HepG2 (cell line): ENCODE measurements around the gene MYO3B. TPM values are rescaled to one million over a fixed set of nuclear protein-coding genes. Genes with fewer than 3 reads are reported as not detected.

ENCODE experiments used
- ELF1 ChIP-seq: sonication (generic); formaldehyde crosslinking; IDR thresholded peaks from 2 replicates; pipeline ENCODE4 v1.4.0; 2020; ENCODE audit warnings: missing genetic modification reagents
- ELF3 ChIP-seq: IDR thresholded peaks from 2 replicates; pipeline ENCODE4 v1.6.1; 2016; ENCODE audit warnings: missing genetic modification reagents, missing compliant biosample characterization
- GABPB1 ChIP-seq: IDR thresholded peaks from 2 replicates; pipeline ENCODE4 v1.6.1; 2016; ENCODE audit warnings: mild to moderate bottlenecking, missing genetic modification reagents, moderate library complexity, missing compliant biosample characterization
- HNRNPLL ChIP-seq: fragments of 200-400 bp; formaldehyde crosslinking; IDR thresholded peaks from 2 replicates; pipeline ENCODE4 v1.6.1; 2017; ENCODE audit warnings: mild to moderate bottlenecking, low read depth, low read length; ENCODE audit not compliant: poor library complexity, severe bottlenecking
- KAT8 ChIP-seq: IDR thresholded peaks from 2 replicates; pipeline ENCODE4 v1.6.1; 2016; ENCODE audit warnings: missing genetic modification reagents, missing compliant biosample characterization
- MAFF ChIP-seq: IDR thresholded peaks from 2 replicates; pipeline ENCODE4 v1.6.1; 2011; ENCODE audit warnings: low read depth, low read length, improper control_type of control experiment
- MAFK ChIP-seq, 2 experiments: IDR thresholded peaks in 1 of 2; conservative IDR thresholded peaks in 1 of 2; 2 replicates each; pipeline ENCODE4 v1.6.1; 2011; ENCODE audit warnings: improper control_type of control experiment in 2 of 2, low read length in 2 of 2
- MIXL1 ChIP-seq: IDR thresholded peaks from 2 replicates; pipeline ENCODE4 v1.6.1; 2016
- NONO ChIP-seq, 2 experiments: fragments of 450-650 bp in 1 of 2; sonication (generic) in 1 of 2; formaldehyde crosslinking in 1 of 2; IDR thresholded peaks in 1 of 2; conservative IDR thresholded peaks in 1 of 2; 2 replicates each; pipeline versions ENCODE4 v1.6.1 to v1.8.0; 2017 to 2022; ENCODE audit warnings: mild to moderate bottlenecking in 1 of 2, missing genetic modification reagents in 1 of 2, moderate library complexity in 1 of 2
- POLR2AphosphoS5 ChIP-seq: IDR thresholded peaks from 2 replicates; pipeline ENCODE4 v1.6.1; 2012; ENCODE audit warnings: low read depth, low read length
- RAD21 ChIP-seq: fragments of 450-650 bp; formaldehyde crosslinking; IDR thresholded peaks from 2 replicates; pipeline ENCODE4 v1.5.0; 2020; ENCODE audit warnings: mild to moderate bottlenecking
- RFX5 ChIP-seq: IDR thresholded peaks from 2 replicates; pipeline ENCODE4 v1.6.1; 2011; ENCODE audit warnings: low read depth, low read length, improper control_type of control experiment
- SMAD1 ChIP-seq: sonication (generic); formaldehyde crosslinking; IDR thresholded peaks from 2 replicates; pipeline ENCODE4 v1.4.0; 2020; ENCODE audit warnings: missing genetic modification reagents, low read depth, mild to moderate bottlenecking, borderline replicate concordance
- STAG1 ChIP-seq: sonication (generic); formaldehyde crosslinking; IDR thresholded peaks from 2 replicates; pipeline ENCODE4 v1.4.0; 2020; ENCODE audit warnings: missing genetic modification reagents
- THAP11 ChIP-seq: IDR thresholded peaks from 2 replicates; pipeline ENCODE4 v1.6.1; 2016; ENCODE audit warnings: missing biosample characterization, missing genetic modification reagents
- ZNF124 ChIP-seq: sonication (generic); formaldehyde crosslinking; IDR thresholded peaks from 2 replicates; pipeline ENCODE4 v1.4.0; 2020; ENCODE audit warnings: missing genetic modification reagents
- ZNF33B ChIP-seq: sonication (generic); formaldehyde crosslinking; IDR thresholded peaks from 2 replicates; pipeline ENCODE4 v1.5.1; 2020; ENCODE audit warnings: mild to moderate bottlenecking, missing genetic modification reagents
- ZNF44 ChIP-seq: sonication (generic); formaldehyde crosslinking; IDR thresholded peaks from 2 replicates; pipeline ENCODE4 v1.5.1; 2020; ENCODE audit warnings: mild to moderate bottlenecking, missing genetic modification reagents
- ZNF616 ChIP-seq: sonication (generic); formaldehyde crosslinking; IDR thresholded peaks from 2 replicates; pipeline ENCODE4 v1.5.0; 2020; ENCODE audit warnings: low read depth, mild to moderate bottlenecking, missing genetic modification reagents
- polyA plus RNA-seq, 8 experiments: library from polyadenylated mRNA; depleted of rRNA in 3 of 8; stranded (reverse) in 7 of 8; unstranded in 1 of 8; fragments of >200 nt; fragmentation: Illumina TruSeq in 4 of 8; extraction: Trizol in 4 of 8; gene quantifications; 2 replicates each; pipeline versions ENCODE4 v1.2.1 to v1.2.3, GENCODE V29; 2011 to 2016; ENCODE audit warnings: low read depth in 4 of 8, missing spikeins in 1 of 8, mixed read lengths in 1 of 8; ENCODE audit not compliant: insufficient read depth in 1 of 8
- total RNA-seq, 5 experiments: library from RNA; depleted of rRNA; stranded (reverse); fragments of >200 nt; fragmentation: Illumina TruSeq; extraction: Trizol; gene quantifications; 2 replicates each; pipeline ENCODE4 v1.2.3, GENCODE V29; 2016; ENCODE audit warnings: low read depth in 1 of 5
- TF ChIP-seq, protein P1 (sequence below): sonication (generic); formaldehyde crosslinking; IDR thresholded peaks from 2 replicates; pipeline ENCODE4 v1.4.0; 2020; ENCODE audit warnings: mild to moderate bottlenecking, missing genetic modification reagents
- TF ChIP-seq, protein P2 (sequence below): sonication (generic); formaldehyde crosslinking; IDR thresholded peaks from 2 replicates; pipeline ENCODE4 v1.9.0; 2021; ENCODE audit warnings: missing genetic modification reagents, borderline replicate concordance
- TF ChIP-seq, protein P3 (sequence below): sonication (generic); formaldehyde crosslinking; IDR thresholded peaks from 2 replicates; pipeline ENCODE4 v1.4.0; 2020; ENCODE audit warnings: low read depth, missing genetic modification reagents

Gene MYO3B
- total and polyA plus RNA-seq, 2 of the 13 experiments (the other 11 are each of a cell fraction or from before 2014, with no cell fraction given) = 0.01 TPM; not detected in 1

DNA sequence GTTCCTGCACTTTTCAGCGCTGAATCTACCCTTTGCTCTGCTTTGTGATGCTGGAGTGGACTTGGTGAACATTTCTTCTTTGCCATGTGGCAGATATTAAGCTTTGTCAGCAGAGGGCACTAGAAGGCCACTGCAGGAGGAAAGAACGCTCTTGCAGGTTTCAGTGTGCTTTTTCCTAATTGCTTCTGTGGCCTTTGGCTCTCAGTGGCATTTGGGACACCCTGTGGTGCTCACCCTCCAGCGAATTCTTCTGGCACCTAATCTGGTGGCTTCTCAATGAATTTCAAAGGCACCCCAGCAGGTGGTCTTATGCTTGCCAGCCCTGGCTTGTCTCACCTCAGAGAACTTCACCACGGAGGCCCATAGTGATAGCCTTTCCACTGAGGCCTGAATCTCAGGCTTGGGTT is 146.7 kb downstream of the MYO3B start (continued):
- TF ChIP-seq, protein P1, sequence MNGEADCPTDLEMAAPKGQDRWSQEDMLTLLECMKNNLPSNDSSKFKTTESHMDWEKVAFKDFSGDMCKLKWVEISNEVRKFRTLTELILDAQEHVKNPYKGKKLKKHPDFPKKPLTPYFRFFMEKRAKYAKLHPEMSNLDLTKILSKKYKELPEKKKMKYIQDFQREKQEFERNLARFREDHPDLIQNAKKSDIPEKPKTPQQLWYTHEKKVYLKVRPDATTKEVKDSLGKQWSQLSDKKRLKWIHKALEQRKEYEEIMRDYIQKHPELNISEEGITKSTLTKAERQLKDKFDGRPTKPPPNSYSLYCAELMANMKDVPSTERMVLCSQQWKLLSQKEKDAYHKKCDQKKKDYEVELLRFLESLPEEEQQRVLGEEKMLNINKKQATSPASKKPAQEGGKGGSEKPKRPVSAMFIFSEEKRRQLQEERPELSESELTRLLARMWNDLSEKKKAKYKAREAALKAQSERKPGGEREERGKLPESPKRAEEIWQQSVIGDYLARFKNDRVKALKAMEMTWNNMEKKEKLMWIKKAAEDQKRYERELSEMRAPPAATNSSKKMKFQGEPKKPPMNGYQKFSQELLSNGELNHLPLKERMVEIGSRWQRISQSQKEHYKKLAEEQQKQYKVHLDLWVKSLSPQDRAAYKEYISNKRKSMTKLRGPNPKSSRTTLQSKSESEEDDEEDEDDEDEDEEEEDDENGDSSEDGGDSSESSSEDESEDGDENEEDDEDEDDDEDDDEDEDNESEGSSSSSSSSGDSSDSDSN (CRISPR knock-in tag) = no peak
- no peak for TF ChIP-seq ZNF616 (CRISPR knock-in tag)
- 0 out of 2 replicates have a peak, but pooled peaks have one; percentile 68 for TF ChIP-seq ZNF33B (CRISPR knock-in tag)
- TF ChIP-seq, protein P2, sequence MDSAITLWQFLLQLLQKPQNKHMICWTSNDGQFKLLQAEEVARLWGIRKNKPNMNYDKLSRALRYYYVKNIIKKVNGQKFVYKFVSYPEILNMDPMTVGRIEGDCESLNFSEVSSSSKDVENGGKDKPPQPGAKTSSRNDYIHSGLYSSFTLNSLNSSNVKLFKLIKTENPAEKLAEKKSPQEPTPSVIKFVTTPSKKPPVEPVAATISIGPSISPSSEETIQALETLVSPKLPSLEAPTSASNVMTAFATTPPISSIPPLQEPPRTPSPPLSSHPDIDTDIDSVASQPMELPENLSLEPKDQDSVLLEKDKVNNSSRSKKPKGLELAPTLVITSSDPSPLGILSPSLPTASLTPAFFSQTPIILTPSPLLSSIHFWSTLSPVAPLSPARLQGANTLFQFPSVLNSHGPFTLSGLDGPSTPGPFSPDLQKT (CRISPR knock-in tag) = no peak
- 0 out of 2 replicates have a peak, but pooled peaks have one; percentile 35 for TF ChIP-seq MIXL1
- TF ChIP-seq THAP11 (CRISPR knock-in tag) = 0 out of 2 replicates have a peak, but pooled peaks have one; percentile 18
- no peak for TF ChIP-seq ELF1
- no peak for TF ChIP-seq GABPB1 (CRISPR knock-in tag)
- TF ChIP-seq RAD21 = peak; percentile 76
- no peak for TF ChIP-seq HNRNPLL
- peak; percentile 48 for TF ChIP-seq ELF3 (CRISPR knock-in tag)
- no peak for TF ChIP-seq ZNF124 (CRISPR knock-in tag)
- no peak for TF ChIP-seq POLR2AphosphoS5
- TF ChIP-seq MAFF = peak; percentile 75
- TF ChIP-seq, protein P3, sequence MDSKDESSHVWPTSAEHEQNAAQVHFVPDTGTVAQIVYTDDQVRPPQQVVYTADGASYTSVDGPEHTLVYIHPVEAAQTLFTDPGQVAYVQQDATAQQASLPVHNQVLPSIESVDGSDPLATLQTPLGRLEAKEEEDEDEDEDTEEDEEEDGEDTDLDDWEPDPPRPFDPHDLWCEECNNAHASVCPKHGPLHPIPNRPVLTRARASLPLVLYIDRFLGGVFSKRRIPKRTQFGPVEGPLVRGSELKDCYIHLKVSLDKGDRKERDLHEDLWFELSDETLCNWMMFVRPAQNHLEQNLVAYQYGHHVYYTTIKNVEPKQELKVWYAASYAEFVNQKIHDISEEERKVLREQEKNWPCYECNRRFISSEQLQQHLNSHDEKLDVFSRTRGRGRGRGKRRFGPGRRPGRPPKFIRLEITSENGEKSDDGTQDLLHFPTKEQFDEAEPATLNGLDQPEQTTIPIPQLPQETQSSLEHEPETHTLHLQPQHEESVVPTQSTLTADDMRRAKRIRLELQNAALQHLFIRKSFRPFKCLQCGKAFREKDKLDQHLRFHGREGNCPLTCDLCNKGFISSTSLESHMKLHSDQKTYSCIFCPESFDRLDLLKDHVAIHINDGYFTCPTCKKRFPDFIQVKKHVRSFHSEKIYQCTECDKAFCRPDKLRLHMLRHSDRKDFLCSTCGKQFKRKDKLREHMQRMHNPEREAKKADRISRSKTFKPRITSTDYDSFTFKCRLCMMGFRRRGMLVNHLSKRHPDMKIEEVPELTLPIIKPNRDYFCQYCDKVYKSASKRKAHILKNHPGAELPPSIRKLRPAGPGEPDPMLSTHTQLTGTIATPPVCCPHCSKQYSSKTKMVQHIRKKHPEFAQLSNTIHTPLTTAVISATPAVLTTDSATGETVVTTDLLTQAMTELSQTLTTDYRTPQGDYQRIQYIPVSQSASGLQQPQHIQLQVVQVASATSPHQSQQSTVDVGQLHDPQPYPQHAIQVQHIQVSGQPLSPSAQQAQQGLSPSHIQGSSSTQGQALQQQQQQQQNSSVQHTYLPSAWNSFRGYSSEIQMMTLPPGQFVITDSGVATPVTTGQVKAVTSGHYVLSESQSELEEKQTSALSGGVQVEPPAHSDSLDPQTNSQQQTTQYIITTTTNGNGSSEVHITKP (CRISPR knock-in tag) = no peak
- 0 out of 2 replicates have a peak, but pooled peaks have one; percentile 29 for TF ChIP-seq ZNF44
- no peak for TF ChIP-seq SMAD1 (CRISPR knock-in tag)
- no peak for TF ChIP-seq RFX5
- peak; percentile 76 to 77 for TF ChIP-seq MAFK (conservative IDR thresholded peaks at IDR 0.05 in 1 of 2, IDR thresholded peaks at IDR 0.05 in 1 of 2; ENCODE audit: low read length in 2 of 2)
- TF ChIP-seq KAT8 (CRISPR knock-in tag) = 0 out of 2 replicates have a peak, but pooled peaks have one; percentile 15
- TF ChIP-seq NONO (IDR thresholded peaks at IDR 0.05) = no peak
- TF ChIP-seq NONO (CRISPR knock-in tag; conservative IDR thresholded peaks at IDR 0.05) = no peak
- peak; percentile 96 for TF ChIP-seq STAG1 (CRISPR knock-in tag)
